Activated naive CD8-positive, alpha-beta T cell treated with anti-CD3 and anti-CD28 coated beads for 36 hours (primary cell): ENCODE results near the gene PSMD7. TPM values are rescaled to one million over a fixed set of nuclear protein-coding genes. Genes with fewer than 3 reads are reported as not detected.

Experiments used
- DNase-seq: peaks from one replicate; pipeline ENCODE4 v3.0.0; 2021
- H3K27ac Mint-ChIP-seq: one replicate; pipeline ENCODE4 v1.8.0; 2022; ENCODE audit warnings: mild to moderate bottlenecking, moderate library complexity, mixed read lengths
- H3K27me3 Mint-ChIP-seq: one replicate; pipeline ENCODE4 v1.8.0; 2022; ENCODE audit warnings: mild to moderate bottlenecking, mixed read lengths
- H3K36me3 Mint-ChIP-seq: one replicate; pipeline ENCODE4 v1.8.0; 2021; ENCODE audit warnings: mild to moderate bottlenecking, mixed read lengths
- H3K4me1 Mint-ChIP-seq: one replicate; pipeline ENCODE4 v1.8.0; 2021; ENCODE audit warnings: mixed read lengths
- H3K4me3 Mint-ChIP-seq: one replicate; pipeline ENCODE4 v1.8.0; 2022; ENCODE audit warnings: mild to moderate bottlenecking, moderate library complexity, mixed read lengths
- H3K9me3 Mint-ChIP-seq: one replicate; pipeline ENCODE4 v1.8.0; 2022; ENCODE audit warnings: mixed read lengths
- total RNA-seq, 2 experiments: library from RNA; stranded (reverse); gene quantifications; one replicate each; pipeline ENCODE4 v1.2.3, GENCODE V29; 2021

The PSMD7 gene
- total RNA-seq, 2 experiments from 2014 or later: 135 to 145 TPM

GRCh38 chr16:74280448-74280847 lies 16.2 kb upstream of the PSMD7 start:
- H3K27me3 Mint-ChIP-seq: peaks cover 10% of the 10 kb centered on the region
- H3K27ac Mint-ChIP-seq: no peak overlapping the region
- H3K4me3 Mint-ChIP-seq: no peak overlapping the region
- H3K36me3 Mint-ChIP-seq: peaks cover 7% of the 10 kb centered on the region
- DNase-seq: no peak
- H3K9me3 Mint-ChIP-seq: peaks cover 6% of the 10 kb centered on the region
- H3K4me1 Mint-ChIP-seq: no peaks in the 10 kb centered on the region

- Mint-ChIP-seq H3K9me3 (peaks cover 6% of the 10 kb centered on the region), H3K27me3 (peaks cover 9% of the 10 kb centered on the region)
Observed at GRCh38 chr16:74281300-74281699, 15.3 kb upstream of the PSMD7 start.

GRCh38 chr16:74283716-74284115 lies 12.9 kb upstream of the PSMD7 start:
- Mint-ChIP-seq H3K4me3 (no peak overlapping the region), H3K9me3 (peaks cover 6% of the 10 kb centered on the region), H3K27ac (no peak overlapping the region), H3K36me3 (peaks cover 5% of the 10 kb centered on the region), H3K27me3 (no peaks in the 10 kb centered on the region), H3K4me1 (no peaks in the 10 kb centered on the region)
- DNase-seq: no peak

More at GRCh38 chr16:74281300-74281699, 15.3 kb upstream of the PSMD7 start:
- Mint-ChIP-seq H3K4me3 (no peak overlapping the region), H3K36me3 (peaks cover 7% of the 10 kb centered on the region), H3K27ac (no peak overlapping the region), H3K4me1 (no peaks in the 10 kb centered on the region)
- DNase-seq: no peak

GRCh38 chr16:74288065-74288464 lies 8.5 kb upstream of the PSMD7 start:
- H3K4me3 Mint-ChIP-seq: no peak overlapping the region
- peaks cover 14% of the 10 kb centered on the region for H3K36me3 Mint-ChIP-seq
- no peaks in the 10 kb centered on the region for H3K4me1 Mint-ChIP-seq

GRCh38 chr16:74290356-74290755 lies 6.3 kb upstream of the PSMD7 start:
- H3K27me3 Mint-ChIP-seq: no peaks in the 10 kb centered on the region
- no peak for DNase-seq
- H3K9me3 Mint-ChIP-seq: peaks cover 11% of the 10 kb centered on the region
- no peak overlapping the region for H3K4me3 Mint-ChIP-seq
- peaks cover 3% of the 10 kb centered on the region for H3K4me1 Mint-ChIP-seq
- peaks cover 18% of the 10 kb centered on the region for H3K36me3 Mint-ChIP-seq
- no peak overlapping the region for H3K27ac Mint-ChIP-seq

More at GRCh38 chr16:74288065-74288464, 8.5 kb upstream of the PSMD7 start:
- DNase-seq: no peak
- Mint-ChIP-seq H3K27me3 (no peaks in the 10 kb centered on the region), H3K27ac (no peak overlapping the region), H3K9me3 (peaks cover 11% of the 10 kb centered on the region)

GRCh38 chr16:74291176-74291575 lies 5.4 kb upstream of the PSMD7 start:
- DNase-seq: no peak
- Mint-ChIP-seq H3K9me3 (peaks cover 11% of the 10 kb centered on the region), H3K27ac (no peak overlapping the region), H3K4me1 (peaks cover 4% of the 10 kb centered on the region), H3K36me3 (peaks cover 18% of the 10 kb centered on the region), H3K27me3 (no peaks in the 10 kb centered on the region), H3K4me3 (no peak overlapping the region)

- Mint-ChIP-seq H3K36me3 (peaks cover 18% of the 10 kb centered on the region), H3K27ac (no peak overlapping the region), H3K27me3 (no peaks in the 10 kb centered on the region), H3K9me3 (peaks cover 11% of the 10 kb centered on the region), H3K4me3 (no peak overlapping the region), H3K4me1 (peaks cover 4% of the 10 kb centered on the region)
- no peak for DNase-seq
Observed at GRCh38 chr16:74291577-74292208, 4.9 kb upstream of the PSMD7 start.

GRCh38 chr16:74296104-74296431 lies 546 bp upstream of the PSMD7 start:
- peak overlapping the region; percentile 88 for H3K4me3 Mint-ChIP-seq
- H3K27ac Mint-ChIP-seq: peak overlapping the region; percentile 94
- H3K9me3 Mint-ChIP-seq: peaks cover 10% of the 10 kb centered on the region
- DNase-seq: no peak
- no peaks in the 10 kb centered on the region for H3K27me3 Mint-ChIP-seq
- peaks cover 20% of the 10 kb centered on the region for H3K4me1 Mint-ChIP-seq
- H3K36me3 Mint-ChIP-seq: peaks cover 41% of the 10 kb centered on the region

GRCh38 chr16:74297145-74297665 lies 591 bp downstream of the PSMD7 start:
- peaks cover 20% of the 10 kb centered on the region for H3K4me1 Mint-ChIP-seq

GRCh38 chr16:74298104-74298503 lies 1.5 kb downstream of the PSMD7 start:
- H3K4me3 Mint-ChIP-seq: peak overlapping the region; percentile 88
- H3K27ac Mint-ChIP-seq: peak overlapping the region; percentile 94
- peaks cover 32% of the 10 kb centered on the region for H3K36me3 Mint-ChIP-seq

More at GRCh38 chr16:74297145-74297665, 591 bp downstream of the PSMD7 start:
- Mint-ChIP-seq H3K4me3 (peak overlapping the region; percentile 88), H3K27ac (peak overlapping the region; percentile 94), H3K36me3 (peaks cover 33% of the 10 kb centered on the region), H3K9me3 (no peaks in the 10 kb centered on the region), H3K27me3 (no peaks in the 10 kb centered on the region)
- peak; percentile 46 for DNase-seq

GRCh38 chr16:74302341-74302740 lies 5.7 kb downstream of the PSMD7 start:
- Mint-ChIP-seq H3K36me3 (peaks cover 37% of the 10 kb centered on the region), H3K4me1 (peaks cover 19% of the 10 kb centered on the region), H3K27me3 (no peaks in the 10 kb centered on the region), H3K9me3 (no peaks in the 10 kb centered on the region), H3K4me3 (no peak overlapping the region), H3K27ac (peak overlapping the region; percentile 48)
- no peak for DNase-seq

More at GRCh38 chr16:74298104-74298503, 1.5 kb downstream of the PSMD7 start:
- no peak for DNase-seq
- peaks cover 20% of the 10 kb centered on the region for H3K4me1 Mint-ChIP-seq
- H3K9me3 Mint-ChIP-seq: no peaks in the 10 kb centered on the region
- no peaks in the 10 kb centered on the region for H3K27me3 Mint-ChIP-seq

- Mint-ChIP-seq H3K9me3 (no peaks in the 10 kb centered on the region), H3K36me3 (peaks cover 23% of the 10 kb centered on the region), H3K4me3 (no peak overlapping the region), H3K27me3 (no peaks in the 10 kb centered on the region), H3K4me1 (peaks cover 10% of the 10 kb centered on the region), H3K27ac (no peak overlapping the region)
- DNase-seq: no peak
Observed at GRCh38 chr16:74304164-74304834, 7.7 kb downstream of the PSMD7 start.

- Mint-ChIP-seq H3K4me1 (peaks cover 7% of the 10 kb centered on the region), H3K36me3 (peaks cover 20% of the 10 kb centered on the region), H3K27ac (no peak overlapping the region), H3K27me3 (no peaks in the 10 kb centered on the region), H3K9me3 (no peaks in the 10 kb centered on the region), H3K4me3 (no peak overlapping the region)
- no peak for DNase-seq
Observed at GRCh38 chr16:74304835-74305176, 8.2 kb downstream of the PSMD7 start.

- Mint-ChIP-seq H3K27me3 (no peaks in the 10 kb centered on the region), H3K36me3 (peaks cover 20% of the 10 kb centered on the region), H3K4me1 (peaks cover 3% of the 10 kb centered on the region), H3K9me3 (no peaks in the 10 kb centered on the region), H3K27ac (peak overlapping the region; percentile 1), H3K4me3 (no peak overlapping the region)
- no peak for DNase-seq
Observed at GRCh38 chr16:74305281-74305680, 8.7 kb downstream of the PSMD7 start.

- Mint-ChIP-seq H3K9me3 (no peaks in the 10 kb centered on the region), H3K36me3 (peaks cover 19% of the 10 kb centered on the region), H3K4me3 (no peak overlapping the region), H3K4me1 (peaks cover 3% of the 10 kb centered on the region), H3K27me3 (no peaks in the 10 kb centered on the region), H3K27ac (peak overlapping the region; percentile 25)
- no peak for DNase-seq
Observed at GRCh38 chr16:74305978-74306784, 9.6 kb downstream of the PSMD7 start.
